GM10266 (cell line): ENCODE measurements around the gene FUCA1.

Source experiments
- DNase-seq: peaks from one replicate; pipeline ENCODE4 v3.0.0; 2012; ENCODE audit errors: extremely low spot score
- TF ChIP-seq, protein P1 (sequence below): IDR thresholded peaks from 2 replicates; pipeline ENCODE4 v1.5.1; 2012; ENCODE audit warnings: mild to moderate bottlenecking, low read depth; ENCODE audit not compliant: control insufficient read depth, insufficient read depth; ENCODE audit errors: missing control alignments

Gene FUCA1

DNA sequence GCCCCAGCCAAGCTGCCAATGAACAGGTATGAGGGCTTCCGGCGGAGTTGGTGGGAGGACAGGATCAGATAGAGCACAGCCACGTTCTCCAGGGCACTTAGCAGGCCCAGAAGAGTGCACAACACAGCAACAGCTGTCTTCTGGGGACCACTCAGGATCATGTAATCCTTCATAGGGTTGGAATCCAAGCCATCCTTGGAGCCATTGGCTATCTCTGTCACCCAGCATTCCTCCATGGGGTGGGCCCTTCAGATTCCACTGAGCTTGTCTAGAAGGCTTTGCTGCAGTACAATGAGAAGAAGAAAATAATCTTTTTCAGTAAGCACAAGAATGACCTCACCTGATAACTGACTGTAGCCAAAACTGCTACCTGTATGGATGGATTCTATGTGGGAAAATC is 7.3 kb upstream of the FUCA1 start:
- DNase-seq, result no peak
- TF ChIP-seq, protein P1, sequence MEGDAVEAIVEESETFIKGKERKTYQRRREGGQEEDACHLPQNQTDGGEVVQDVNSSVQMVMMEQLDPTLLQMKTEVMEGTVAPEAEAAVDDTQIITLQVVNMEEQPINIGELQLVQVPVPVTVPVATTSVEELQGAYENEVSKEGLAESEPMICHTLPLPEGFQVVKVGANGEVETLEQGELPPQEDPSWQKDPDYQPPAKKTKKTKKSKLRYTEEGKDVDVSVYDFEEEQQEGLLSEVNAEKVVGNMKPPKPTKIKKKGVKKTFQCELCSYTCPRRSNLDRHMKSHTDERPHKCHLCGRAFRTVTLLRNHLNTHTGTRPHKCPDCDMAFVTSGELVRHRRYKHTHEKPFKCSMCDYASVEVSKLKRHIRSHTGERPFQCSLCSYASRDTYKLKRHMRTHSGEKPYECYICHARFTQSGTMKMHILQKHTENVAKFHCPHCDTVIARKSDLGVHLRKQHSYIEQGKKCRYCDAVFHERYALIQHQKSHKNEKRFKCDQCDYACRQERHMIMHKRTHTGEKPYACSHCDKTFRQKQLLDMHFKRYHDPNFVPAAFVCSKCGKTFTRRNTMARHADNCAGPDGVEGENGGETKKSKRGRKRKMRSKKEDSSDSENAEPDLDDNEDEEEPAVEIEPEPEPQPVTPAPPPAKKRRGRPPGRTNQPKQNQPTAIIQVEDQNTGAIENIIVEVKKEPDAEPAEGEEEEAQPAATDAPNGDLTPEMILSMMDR, result no peak

DNA sequence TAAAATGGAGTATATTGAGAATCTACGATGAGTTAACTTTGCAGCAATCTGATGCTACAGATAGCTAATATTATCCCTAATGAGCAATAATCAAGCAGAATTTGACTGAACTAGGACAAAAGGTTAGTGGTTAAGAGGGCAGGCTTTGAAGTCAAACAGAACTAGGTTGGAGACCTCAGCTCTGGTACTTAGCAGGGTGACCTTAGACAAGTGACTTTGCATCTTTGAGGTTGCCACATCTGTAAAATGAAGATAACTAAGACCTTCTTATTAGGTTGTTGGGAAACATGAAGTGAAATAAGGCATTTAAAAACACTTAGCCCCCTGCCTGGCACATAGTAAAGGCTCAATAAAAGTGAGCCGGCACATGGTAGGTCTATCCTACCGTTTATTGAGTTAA is 4.3 kb upstream of the FUCA1 start:
- DNase-seq, result no peak
- TF ChIP-seq, protein P1, result no peak

DNA sequence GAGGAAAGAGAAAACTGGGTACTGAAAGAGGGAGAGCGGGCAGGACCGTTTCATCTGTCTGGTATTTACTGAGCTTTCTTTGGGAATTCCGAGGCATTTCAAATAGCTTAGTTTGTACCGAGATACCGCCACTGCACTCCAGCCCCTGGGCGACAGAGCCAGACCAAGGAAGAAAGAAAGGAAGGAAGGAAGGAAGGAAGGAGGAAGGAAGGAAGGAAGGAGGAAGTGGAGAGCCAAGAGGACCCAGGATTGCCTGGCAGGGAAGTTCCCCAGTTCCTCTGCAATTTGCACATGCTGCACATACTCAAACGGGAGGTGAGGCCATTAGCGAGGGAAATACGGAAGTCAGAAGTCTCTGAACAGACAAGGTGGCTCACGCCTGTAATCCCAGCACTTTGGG is 961 bp upstream of the FUCA1 start:
- no peak for DNase-seq
- TF ChIP-seq, protein P1, result no peak

DNA sequence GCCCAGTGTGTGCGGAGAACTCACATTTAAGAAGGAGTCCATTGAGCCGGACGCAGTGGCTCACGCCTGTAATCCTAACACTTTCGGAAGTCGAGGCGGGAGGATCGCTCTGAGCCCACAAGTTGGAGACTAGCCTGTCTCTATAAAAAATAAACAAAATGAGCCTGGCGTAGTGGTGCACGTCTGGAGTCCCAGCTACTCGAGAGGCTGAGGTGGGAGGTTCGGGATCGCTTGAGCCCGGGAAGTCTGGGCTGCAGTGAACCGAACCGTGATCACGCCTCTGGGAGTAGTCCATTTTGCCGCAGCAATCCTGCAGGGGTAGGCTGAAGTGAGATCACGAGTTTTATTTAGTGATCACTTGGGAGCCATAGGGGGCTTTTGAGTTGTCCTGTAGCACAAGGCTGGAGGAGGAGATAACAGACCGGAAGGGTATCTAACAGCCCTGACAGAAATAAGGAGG is 497 bp upstream of the FUCA1 start:
- TF ChIP-seq, protein P1, result no peak
- DNase-seq, result no peak

DNA sequence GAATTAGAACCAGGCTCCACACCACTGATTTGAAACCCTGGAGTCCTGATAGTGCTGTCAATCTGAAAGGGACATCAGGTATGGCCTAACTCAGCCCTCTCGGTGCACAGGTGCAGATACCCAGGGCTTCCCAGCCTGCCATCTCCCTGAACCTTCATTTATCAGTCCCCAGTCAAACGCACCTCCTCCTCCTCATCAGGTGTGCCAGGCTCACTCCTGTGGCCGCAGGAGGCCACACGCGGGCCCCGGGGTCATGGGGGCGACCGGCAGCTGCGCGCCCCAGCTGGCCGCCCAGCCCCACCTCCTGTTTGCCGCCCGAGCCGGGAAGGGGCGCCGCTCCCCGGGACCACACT is 572 bp downstream of the FUCA1 start:
- TF ChIP-seq, protein P1, result no peak
- DNase-seq, result no peak

DNA sequence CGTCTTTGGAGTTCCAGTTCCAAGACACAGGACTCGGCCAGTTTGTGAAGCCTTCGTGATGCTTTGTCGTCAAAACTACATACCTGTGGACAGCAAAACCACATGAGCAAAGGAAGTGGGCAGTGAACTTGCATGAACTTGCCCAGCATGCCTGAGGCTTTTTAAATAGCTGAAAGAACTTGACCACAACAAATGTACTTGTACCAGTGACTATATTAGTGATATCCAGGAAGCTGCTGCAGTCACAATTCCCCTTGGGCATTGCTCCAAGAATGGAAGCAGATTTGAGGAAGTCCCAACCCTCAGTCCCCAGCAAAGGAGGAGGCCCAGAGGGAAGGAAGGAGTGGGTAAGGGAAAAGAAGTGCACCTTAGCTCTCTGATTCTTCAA is 2.6 kb downstream of the FUCA1 start:
- no peak for DNase-seq
- TF ChIP-seq, protein P1, result no peak

DNA sequence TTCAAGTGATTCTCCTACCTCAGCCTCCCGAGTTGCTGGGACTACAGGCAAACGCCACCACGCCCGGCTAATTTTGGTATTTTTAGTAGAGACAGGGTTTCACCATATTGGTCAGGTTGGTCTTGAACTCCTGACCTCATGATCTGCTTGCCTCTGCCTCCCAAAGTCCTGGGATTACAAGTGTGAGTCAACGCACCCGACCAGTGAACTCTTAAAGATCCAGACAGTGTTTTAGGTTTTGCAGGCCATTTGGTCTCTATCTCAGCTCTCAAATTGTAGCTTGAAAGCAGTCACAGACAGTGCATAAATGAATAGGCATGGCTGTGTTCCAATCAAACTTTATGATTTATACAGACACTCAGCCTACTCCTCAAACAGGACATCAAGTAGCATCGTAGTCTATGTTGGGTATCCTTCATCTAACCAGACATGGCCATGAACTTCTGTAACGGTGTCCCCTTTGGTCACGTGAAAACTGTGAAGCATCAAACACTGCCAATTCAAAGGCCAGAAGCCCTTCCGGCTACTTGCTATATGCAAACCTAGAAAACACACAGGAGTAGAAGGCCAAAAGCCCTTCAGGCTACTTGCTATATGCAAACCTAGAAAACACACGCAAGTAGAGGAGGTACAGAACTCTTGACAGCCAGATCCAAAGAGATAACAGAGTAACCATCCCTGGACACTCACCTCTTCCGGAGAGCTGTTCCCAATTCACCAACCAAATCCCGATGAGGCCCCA is 3.1 kb downstream of the FUCA1 start:
- TF ChIP-seq, protein P1, result no peak
- no peak for DNase-seq
